Measurements from ENCODE around the gene SKP1. TPM values are rescaled to one million over a fixed set of nuclear protein-coding genes. Genes with fewer than 3 reads are reported as not detected.
"Not testable (repeated sequence)": the region's sequence is repeated elsewhere in the genome, so short reads cannot be mapped to it uniquely, and the experiment has no call there.

Gene SKP1
- 234 TPM for total RNA-seq
- long read RNA-seq, full-length matches to known transcripts, result 276 of 282 reads
- long read RNA-seq, partial matches to known transcripts, result 4 of 282 reads
- long read RNA-seq, other reads (novel, unspliced or antisense), result 2 of 282 reads

DNA sequence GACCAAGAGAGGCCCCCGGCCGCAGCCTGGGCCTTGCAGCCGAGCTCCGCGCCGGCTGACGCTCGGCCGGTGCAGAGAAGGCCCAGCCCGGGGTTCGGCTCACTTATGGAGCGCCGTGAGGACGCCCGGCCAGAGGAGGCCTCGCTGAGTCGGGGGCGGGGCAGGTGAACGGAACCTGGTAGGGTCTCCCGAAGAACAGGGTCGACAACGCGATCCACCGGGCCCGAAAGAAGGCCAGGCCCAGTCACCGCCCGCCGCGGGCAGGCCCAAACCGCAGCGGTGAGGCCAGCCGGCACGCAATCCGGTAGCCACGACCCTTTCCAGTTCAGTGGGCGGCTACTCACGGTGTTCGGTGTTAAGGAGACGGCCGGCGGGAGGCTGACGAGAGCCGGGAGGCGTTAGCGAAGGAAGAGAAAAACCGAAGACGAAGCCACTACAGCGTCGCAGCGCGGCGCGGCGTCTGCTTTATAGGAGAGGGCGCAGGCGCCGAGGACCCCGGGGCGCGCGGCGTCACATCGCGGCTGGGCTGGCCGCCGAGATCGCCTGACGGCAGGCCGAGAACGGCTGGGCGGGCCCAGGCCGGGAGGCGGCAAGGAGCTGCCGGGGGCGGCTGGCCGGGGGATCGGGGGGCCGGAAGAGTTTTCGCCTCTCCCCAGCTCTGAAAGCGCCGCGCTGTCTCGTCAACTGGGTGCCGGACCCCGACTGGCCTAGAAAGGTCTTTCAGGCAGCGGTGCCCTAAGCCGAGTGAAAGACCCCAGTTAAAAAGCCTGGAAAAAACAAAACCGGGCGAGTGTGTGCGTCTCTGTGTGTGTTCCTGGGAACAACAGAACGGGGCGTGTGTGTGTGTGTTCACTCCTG is at the start of gene SKP1:
TSS of gene SKP1 (minus strand) at position 440 of the 858 bp plus-strand sequence. CDS start 2,928 bp downstream, outside the sequence.
- ATAC-seq (peak; percentile 95), DNase-seq (peak; percentile 93)
- no peaks in the 10 kb centered on the region for H3K27me3 ChIP-seq
- H3K4me1 ChIP-seq, result peaks cover 25% of the 10 kb centered on the region
- peak within 1 kb of the TSS; percentile 99 for H3K27ac ChIP-seq
- H3K36me3 ChIP-seq, result peaks cover 19% of the 10 kb centered on the region
- intact Hi-C loops (cut with DNase I), result no loop called here
- H3K4me3 ChIP-seq, result peak within 1 kb of the TSS; percentile 74
- TF ChIP-seq, protein P1, sequence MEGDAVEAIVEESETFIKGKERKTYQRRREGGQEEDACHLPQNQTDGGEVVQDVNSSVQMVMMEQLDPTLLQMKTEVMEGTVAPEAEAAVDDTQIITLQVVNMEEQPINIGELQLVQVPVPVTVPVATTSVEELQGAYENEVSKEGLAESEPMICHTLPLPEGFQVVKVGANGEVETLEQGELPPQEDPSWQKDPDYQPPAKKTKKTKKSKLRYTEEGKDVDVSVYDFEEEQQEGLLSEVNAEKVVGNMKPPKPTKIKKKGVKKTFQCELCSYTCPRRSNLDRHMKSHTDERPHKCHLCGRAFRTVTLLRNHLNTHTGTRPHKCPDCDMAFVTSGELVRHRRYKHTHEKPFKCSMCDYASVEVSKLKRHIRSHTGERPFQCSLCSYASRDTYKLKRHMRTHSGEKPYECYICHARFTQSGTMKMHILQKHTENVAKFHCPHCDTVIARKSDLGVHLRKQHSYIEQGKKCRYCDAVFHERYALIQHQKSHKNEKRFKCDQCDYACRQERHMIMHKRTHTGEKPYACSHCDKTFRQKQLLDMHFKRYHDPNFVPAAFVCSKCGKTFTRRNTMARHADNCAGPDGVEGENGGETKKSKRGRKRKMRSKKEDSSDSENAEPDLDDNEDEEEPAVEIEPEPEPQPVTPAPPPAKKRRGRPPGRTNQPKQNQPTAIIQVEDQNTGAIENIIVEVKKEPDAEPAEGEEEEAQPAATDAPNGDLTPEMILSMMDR (IDR thresholded peaks at IDR 0.05), result no peak
- no peaks in the 10 kb centered on the region for H3K9me3 ChIP-seq

DNA sequence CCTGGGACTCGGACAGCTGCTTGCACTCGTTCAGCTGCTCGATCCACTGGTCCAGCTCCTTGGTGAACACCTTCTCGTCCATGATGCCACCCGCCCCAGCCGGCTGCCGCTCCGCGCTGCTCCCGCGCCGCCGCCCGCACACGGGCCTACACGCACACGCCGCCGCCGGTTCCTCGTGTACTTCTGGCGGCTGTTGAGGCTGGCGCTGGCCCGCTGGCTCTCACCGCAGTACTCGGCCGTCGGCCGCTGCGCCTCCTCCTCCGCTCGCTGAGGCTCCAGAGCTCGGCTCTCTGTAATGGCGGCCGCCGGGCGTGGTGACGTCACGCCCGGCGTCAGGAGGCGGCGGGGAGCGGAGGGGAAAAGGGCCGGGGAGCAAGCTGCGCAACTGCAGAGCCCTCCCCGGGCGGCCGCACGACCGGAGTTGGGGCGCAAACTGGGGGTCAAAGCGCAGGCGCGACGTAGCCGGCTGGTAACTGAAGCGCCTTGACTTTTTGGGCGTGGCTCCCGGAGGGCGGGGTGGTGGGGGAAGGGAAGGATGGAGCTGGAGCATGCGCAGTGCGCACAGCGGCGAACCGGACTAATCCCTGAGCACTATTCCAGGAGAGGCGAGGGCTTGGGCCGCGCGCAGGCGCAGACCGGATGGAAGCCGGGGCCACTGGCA is 49.2 kb upstream of the SKP1 start, which contains the start of gene PPP2CA:
TSS of gene PPP2CA (minus strand) at position 294 of the 661 bp plus-strand sequence. CDS start at position 82, 212 bp downstream.
- TF ChIP-seq, protein P1 (IDR thresholded peaks at IDR 0.05), result no peak
- Histone ChIP-seq H3K4me3 (peak within 1 kb of the TSS; percentile 98), H3K27me3 (no peaks in the 10 kb centered on the region), H3K36me3 (peaks cover under 1% of the 10 kb centered on the region), H3K27ac (peak within 1 kb of the TSS; percentile 99), H3K9me3 (no peaks in the 10 kb centered on the region), H3K4me1 (peaks cover 34% of the 10 kb centered on the region)
- peak; percentile 99 for DNase-seq
- intact Hi-C loops (cut with DNase I), result no loop called here
- peak; percentile 95 for ATAC-seq

DNA sequence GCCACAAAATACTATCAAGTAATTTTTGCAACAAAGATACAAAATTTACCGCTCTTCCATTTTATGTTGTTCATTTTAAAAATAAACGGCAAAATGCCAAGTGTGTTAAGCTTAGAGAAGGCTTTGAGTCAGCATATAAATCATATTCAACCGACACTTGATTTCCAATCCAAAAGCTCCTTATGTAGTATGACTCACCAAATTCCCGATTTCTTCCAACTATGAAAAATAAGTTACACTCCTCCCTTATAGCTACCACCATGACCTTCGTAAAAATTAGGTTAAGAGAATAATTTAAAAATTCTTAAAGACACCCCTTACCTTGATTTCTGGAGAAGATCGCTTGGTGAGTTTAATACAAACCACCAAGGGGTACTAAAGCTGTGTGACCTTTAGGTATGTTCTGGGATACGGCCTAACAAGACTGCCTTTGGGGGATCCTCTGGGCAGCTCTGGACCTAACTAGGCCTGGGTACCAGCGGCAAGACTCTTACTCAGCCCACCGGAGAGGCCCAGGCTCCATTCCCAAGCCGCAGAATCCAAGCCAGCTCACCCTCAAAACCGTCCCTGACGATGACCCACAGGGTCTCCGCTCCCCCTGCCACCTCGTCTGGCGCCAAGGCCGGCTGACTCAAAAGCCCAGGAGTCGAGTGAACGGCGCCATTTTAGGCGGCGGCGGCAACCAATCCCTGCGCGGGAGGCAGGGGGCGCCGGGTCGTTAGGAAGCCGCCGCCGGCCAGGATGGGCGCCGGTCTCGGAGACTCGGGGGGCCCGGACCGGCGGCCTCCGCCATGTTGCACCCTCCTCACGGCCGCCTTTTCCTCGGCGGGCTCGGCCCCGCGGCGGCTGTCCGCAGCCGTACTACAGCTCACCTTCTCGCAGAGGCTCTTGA is 48.4 kb upstream of the SKP1 start:
- peak; percentile 81 for DNase-seq
- Histone ChIP-seq H3K4me1 (peaks cover 42% of the 10 kb centered on the region), H3K9me3 (no peaks in the 10 kb centered on the region), H3K4me3 (peak overlapping the region; percentile 98), H3K27ac (peak overlapping the region; percentile 99), H3K27me3 (no peaks in the 10 kb centered on the region), H3K36me3 (peaks cover 6% of the 10 kb centered on the region)
- TF ChIP-seq, protein P1 (IDR thresholded peaks at IDR 0.05), result peak; percentile 31
- intact Hi-C loops (cut with DNase I), result no loop called here
- ATAC-seq, result peak; percentile 51

DNA sequence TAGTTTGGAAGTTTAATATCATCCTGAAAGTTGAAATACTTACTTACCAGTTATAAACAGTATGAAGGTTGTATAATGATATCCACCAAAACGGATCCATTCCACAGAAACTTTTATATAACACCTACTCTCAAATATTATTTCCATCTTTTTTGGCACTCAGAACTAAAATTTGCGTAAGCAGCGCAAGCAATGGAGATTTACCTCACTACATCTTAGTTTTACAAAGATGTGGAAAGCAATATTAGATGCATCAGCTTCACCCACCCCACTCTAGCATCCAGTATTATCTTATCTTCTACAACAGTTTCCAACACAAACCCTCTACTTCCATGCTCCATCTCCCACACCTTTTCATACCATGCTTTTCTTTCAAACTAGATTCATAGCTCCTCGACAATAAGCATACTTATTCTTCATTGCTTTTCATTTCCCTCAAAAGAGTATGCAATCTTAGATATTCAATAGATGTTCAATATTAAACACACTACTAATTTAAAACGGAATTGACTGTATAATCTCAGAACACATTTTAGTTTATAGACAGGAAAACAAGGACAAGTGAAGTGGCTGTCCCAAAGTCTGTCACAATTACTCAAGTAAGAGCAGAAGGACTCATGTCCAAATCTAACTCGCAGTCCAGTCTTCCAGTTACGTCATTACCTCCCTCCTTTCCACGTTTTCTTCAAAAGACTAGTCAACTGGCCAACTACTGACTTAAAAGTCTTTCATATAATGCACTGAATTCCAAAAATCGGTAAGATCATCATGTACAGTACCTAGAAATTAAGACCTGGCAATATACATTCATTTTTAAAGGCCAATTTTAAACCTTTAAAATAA is 46.9 kb upstream of the SKP1 start:
- TF ChIP-seq, protein P1 (IDR thresholded peaks at IDR 0.05), result no peak
- H3K4me1 ChIP-seq, result peaks cover 54% of the 10 kb centered on the region
- H3K27me3 ChIP-seq, result no peaks in the 10 kb centered on the region
- peak overlapping the region; percentile 99 for H3K27ac ChIP-seq
- H3K4me3 ChIP-seq, result peak overlapping the region; percentile 98
- DNase-seq (no peak), ATAC-seq (no peak)
- no peaks in the 10 kb centered on the region for H3K9me3 ChIP-seq
- peaks cover 11% of the 10 kb centered on the region for H3K36me3 ChIP-seq
- intact Hi-C loops (cut with DNase I), result no loop called here

DNA sequence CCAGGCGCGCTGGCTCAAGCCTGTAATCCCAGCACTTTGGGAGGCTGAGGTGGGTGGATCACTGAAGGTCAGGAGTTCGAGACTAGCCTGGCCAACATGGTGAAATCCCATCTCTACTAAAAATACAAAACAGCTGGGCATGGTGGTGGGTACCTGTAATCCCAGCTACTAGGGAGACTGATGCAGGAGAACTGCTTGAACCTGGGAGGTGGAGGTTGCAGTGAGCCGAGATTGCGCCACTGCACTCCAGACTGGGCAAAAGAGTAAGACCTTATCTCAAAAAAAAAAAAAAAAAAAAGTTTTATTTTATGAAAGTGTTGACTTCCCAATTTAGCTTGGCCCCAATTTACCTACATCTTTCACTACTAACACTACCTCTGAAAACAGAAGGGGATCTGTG is 44.9 kb upstream of the SKP1 start:
- H3K27me3 ChIP-seq; H3K27ac ChIP-seq; DNase-seq; intact Hi-C loops (cut with DNase I); H3K9me3 ChIP-seq; H3K4me3 ChIP-seq; ATAC-seq: not testable (repeated sequence)
- Histone ChIP-seq H3K36me3 (peaks cover 11% of the 10 kb centered on the region), H3K4me1 (peaks cover 64% of the 10 kb centered on the region)
